Prostate gland (tissue), 2 donors: Measurements from ENCODE around the gene PARVB.

Experiments
- POLR2A ChIP-seq: fragments of 450-650 bp; IDR thresholded peaks from one replicate; pipeline ENCODE4 v1.6.1; 2016; ENCODE audit warnings: antibody characterized with exemption, mild to moderate bottlenecking
- POLR2AphosphoS5 ChIP-seq: sonication (generic); formaldehyde crosslinking; IDR thresholded peaks from one replicate; pipeline ENCODE4 v1.6.1; 2017; ENCODE audit warnings: antibody characterized with exemption
- TF ChIP-seq, protein P1 (sequence below), 4 experiments: fragments of 200-600 bp in 2 of 4; fragments of 450-650 bp in 2 of 4; sonication (generic) in 2 of 4; IDR thresholded peaks; 1 replicate in 3 of 4; 2 replicates in 1 of 4; pipeline ENCODE4 v1.5.1; 2016 to 2019; ENCODE audit warnings: antibody characterized with exemption in 4 of 4, mild to moderate bottlenecking in 2 of 4, moderate library complexity in 2 of 4

DNA sequence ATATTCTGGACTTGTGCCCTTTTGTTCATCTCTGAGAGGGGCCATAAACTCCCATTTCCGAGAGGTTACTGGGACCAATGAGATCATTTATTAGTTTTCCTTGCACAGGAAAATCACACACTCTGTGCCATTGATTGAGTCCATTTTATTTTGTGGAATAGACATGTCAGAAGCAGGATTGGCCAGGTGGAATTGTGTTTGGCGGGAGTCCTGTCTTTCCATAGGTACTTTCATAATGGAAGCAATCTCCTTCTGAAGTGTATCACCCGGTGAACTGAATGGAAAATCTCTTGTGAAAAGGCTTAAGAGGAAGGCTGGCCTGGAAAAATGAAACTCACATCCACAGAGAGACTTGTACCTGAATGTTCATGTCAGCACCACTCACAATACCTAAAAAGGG, 93.6 kb downstream of the PARVB start:
- TF ChIP-seq, protein P1, sequence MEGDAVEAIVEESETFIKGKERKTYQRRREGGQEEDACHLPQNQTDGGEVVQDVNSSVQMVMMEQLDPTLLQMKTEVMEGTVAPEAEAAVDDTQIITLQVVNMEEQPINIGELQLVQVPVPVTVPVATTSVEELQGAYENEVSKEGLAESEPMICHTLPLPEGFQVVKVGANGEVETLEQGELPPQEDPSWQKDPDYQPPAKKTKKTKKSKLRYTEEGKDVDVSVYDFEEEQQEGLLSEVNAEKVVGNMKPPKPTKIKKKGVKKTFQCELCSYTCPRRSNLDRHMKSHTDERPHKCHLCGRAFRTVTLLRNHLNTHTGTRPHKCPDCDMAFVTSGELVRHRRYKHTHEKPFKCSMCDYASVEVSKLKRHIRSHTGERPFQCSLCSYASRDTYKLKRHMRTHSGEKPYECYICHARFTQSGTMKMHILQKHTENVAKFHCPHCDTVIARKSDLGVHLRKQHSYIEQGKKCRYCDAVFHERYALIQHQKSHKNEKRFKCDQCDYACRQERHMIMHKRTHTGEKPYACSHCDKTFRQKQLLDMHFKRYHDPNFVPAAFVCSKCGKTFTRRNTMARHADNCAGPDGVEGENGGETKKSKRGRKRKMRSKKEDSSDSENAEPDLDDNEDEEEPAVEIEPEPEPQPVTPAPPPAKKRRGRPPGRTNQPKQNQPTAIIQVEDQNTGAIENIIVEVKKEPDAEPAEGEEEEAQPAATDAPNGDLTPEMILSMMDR (IDR thresholded peaks at IDR 0.05): no peak
- no peak for TF ChIP-seq POLR2AphosphoS5
- TF ChIP-seq POLR2A: no peak
